ENCODE data around the gene NR1H4.
"Not testable (repeated sequence)": the region's sequence is repeated elsewhere in the genome, so short reads cannot be mapped to it uniquely, and the experiment has no call there.

The NR1H4 gene

DNA sequence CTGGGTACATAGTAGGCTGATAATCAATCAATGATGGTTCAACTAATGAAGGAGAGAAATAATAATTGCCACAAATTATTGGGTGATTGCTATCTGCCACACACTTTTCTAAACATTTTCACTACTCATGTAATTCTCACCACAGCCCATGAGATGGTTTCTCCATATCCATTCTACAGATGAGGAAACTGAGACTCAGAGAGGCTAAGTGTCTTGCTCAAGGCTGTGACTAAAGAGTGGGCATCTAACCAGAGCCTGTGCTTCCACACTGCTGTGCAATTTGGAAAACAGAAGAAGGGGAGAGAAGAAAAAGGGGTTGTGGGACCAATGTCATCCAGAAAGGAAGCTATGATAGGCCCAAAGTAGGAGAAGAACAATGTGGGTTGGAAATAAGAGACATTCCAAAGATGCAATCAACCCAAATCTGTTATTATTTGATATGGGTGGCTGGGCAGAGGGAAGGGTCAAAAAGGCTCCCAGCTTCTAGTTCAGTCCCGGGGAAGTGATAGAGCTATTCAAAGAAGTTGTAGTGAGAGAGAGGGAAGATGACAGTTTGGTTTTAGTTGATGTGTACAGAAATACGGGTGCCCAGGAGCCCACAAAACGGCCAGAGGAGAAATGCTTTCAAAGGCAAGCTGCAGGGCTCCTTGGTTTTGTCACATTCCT, 483 bp upstream of the NR1H4 start:
- peak; percentile 26 for DNase-seq

- DNase-seq = no peak
Measured at GRCh38 chr12:100474617-100475016, 951 bp downstream of the NR1H4 start.

DNA sequence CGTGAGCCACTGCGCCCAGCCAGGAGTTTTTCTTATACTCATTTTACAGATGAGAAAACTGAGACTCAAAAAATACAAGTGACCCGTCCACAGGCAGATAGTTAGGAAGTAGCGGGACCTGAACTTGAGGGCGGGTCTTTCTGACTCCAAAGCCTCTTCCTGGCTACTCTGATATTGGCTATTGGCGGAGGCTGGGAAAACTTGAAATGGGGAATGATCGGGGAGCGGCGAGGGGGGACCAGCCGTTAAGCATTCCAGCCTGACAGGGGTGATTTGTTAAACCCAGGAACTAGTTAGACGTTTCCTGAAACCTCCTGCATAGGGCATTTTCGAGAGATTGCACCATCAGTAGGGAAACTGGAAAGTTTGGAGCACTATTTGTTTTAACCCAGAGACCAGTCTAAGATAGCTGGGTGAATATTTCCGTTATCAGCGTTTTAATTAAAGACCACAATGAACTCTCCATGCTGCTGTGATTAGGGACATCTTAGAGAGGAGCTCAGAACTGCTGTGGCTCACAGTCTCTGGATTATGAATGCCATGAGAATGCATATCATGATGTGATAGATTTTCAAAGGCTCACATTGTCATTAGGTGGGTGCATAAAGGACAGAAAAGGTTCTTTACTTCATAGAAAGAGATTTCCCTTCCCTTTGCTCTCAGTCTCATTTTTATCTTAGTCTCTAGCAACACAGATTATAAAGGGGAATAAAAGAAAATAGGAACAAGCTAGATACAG, 2.5 kb downstream of the NR1H4 start:
- DNase-seq = no peak

DNA sequence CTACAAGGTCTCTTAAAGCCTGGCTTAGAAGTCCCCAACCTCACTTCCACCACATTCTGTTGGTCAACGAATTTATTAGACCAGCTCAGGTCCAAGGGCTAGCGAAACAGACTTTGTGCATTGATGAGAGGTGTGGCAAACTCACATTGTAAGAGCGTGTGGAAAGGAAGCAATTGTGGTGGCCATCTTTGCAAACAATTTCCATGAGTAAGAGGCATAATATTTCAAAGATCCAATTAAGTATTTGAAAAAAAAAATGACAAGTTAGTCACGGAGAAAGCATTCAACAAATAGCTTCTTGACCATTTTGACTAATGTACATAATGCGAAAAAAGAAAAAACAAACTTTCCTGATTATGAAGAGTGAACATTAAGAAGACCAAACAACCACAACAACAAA, 7.4 kb downstream of the NR1H4 start:
- no peak for DNase-seq

DNA sequence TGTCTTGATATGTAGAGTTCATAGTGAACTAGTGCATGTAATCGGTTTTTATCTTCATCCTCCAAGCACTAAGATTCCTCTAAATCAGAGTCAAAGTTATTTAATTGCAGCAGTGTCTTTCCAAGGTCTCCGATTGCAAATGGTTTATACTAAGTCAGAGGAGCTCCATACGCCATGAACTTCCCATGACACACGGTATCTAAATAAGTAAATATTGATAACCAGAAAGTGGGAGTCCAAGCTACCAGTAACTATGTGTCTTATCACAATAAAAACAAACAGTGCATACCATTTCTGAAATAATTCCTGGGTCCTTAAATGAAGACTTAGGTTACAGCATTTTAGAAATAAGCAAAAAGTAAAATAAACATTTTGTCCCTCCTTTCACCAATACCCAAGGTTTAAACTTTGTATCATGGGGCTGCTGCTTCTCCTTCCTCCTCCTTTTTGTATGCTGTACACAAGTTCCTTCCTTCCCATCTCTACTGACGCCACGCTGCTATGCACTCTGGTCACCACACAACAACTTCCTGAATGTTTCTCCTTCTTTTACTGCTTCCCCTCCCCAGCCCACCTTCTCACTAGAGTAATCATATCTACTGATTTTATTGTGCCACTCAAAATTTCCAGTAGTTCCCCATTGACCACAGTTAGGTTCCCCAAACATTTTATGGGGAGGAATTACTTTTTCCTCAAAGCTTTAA, 10.7 kb downstream of the NR1H4 start:
- no peak for DNase-seq

DNA sequence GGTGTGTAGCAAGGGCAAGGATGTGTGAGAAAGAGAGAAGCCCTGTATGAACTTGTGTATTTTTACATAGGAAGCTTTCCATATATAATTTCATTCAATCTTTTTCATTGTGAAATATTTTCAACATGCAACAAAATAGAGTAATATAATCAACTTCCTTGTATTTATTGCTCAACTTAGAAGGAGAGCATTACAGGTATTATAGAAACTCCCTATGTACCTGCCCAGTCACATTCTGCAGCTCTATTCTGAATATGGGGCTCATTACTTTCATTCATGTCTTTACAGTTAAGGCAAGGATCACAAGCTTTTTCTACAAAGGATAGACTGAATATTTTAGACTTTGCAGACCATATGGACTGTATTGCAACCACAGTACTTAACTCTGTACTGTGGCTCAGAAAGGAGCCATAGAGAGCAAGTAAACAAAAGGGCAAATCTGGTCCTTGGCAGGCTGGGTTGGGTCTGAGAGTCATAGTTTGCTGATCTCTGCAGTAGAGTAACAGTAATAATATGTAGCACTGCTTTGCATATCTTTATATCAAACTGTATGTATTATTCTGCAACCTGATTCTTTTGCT, 11.3 kb downstream of the NR1H4 start:
- no peak for DNase-seq

DNA sequence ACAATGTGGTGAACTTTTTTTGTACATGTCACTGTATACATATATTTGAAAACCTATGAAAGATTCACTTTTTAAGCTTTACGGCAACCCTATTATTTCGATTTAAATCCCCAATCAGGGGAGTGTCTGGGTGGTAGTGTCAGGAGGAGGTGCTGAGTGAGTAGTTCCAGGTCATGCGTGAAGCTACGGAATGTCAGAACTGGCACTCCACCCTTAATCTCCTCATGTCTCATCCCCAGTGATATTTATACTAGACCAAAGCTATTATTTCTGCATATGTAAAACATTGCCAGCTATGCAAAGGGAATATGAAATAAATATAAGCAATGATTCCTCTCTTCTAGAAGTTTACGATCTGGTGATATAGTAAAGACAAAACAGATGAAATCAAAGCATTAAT, 12.3 kb downstream of the NR1H4 start:
- DNase-seq = no peak

DNA sequence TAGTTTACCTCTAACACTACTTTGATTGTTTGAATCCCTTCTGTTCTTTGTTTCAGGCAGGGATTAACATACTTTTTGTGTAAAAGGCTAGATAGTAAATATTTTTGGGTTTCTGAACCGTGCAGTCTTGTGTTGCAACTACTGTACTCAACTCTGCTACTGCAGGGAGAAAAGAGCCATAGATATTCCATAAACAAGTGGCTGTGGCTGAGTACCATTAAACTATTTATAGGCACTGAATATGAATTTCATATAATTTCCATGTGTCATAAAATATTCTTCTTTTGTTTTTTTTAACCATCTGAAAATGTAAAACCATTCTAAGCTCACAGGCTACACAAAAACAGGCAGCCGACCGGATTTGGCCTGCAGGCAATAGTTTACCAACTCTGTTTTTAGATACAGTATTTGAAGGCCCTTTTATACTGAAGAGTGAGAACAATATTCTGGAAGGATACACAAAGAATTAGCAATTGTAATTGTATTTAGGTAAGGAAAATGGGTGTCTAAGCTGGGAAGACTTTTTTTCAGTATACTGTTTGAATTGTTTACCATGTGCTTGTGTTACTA, 15.7 kb downstream of the NR1H4 start:
- no peak for DNase-seq

GRCh38 chr12:100490056-100490455, 16.4 kb downstream of the NR1H4 start:
- no peak for DNase-seq

- DNase-seq = no peak
Measured at GRCh38 chr12:100491104-100491503, 17.4 kb downstream of the NR1H4 start.

GRCh38 chr12:100493396-100494012, 19.8 kb downstream of the NR1H4 start:
- DNase-seq = no peak

- DNase-seq = no peak
Measured at GRCh38 chr12:100494026-100494425, 20.4 kb downstream of the NR1H4 start.

- DNase-seq = peak; percentile 28
Measured at GRCh38 chr12:100494538-100494937, 20.9 kb downstream of the NR1H4 start.

DNA sequence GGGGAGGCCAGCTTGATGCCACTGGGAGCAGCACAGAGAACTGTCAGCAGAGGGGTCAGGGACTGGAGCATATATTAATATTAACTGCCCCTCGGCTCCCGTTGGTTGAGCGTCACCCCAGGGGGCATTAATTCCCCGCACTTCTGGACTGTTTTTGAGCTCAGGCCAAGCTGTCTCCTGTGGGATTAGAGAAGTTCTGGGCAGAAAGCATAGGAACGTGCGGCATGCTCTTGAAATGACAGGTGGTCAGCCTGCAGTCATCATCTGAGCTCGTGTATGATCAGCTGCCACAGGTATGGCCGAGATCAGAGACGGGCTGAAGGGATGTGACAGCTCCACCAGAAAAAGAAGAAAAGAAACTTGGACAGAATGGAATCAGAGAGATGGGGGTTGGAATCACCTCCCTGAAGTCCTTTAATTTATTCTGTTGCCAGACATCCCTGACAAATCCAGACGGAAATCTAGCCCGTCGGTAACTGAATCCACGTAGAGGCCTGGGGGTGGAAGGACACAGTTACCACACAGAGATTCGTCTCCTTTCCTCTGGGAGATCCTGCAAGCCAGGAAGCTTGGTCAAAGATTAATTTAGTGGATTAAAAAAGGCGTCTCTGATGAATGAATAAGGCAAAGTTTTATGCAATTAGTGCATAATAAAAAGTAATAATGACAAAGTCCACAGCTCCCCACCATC, 23.6 kb downstream of the NR1H4 start:
- DNase-seq = peak; percentile 10

DNA sequence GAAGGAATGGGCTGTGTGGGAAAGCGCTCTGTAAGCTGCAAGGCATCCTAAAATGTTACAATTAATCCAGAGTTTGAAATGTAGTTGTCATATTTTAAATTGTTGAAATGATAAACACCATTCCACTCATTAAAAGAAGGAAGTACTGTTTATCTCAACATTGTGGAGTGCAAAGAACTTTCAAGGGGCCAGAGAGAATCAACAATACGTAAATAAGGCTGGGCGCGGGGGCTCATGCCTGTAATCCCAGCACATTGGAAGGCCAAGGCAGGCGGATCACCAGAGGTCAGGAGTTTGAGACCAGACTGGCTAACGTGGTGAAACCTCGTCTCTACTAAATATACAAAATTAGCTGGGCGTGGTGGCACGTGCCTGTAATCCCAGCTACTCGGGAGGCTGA, 24.5 kb downstream of the NR1H4 start:
- no peak for DNase-seq

DNA sequence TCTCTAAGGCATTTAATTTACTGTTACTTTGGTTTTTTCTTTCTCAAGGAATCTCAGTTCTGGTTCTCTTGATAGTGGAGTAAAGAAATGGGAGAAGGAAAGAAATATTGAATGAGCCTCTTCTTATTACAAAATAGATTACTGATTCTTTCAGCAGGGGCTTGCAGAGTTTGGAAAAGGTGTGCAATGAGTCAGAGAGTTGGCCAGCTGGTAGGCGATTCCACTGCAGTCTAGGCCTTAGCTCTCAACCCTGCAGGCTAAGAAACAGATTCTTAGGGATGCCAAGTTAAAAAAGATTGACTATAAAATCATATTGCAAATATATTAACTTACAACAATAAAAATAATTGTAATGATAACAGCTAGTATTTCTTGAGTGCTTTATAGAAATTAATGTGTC, 25.8 kb downstream of the NR1H4 start:
- no peak for DNase-seq

- DNase-seq = not testable (repeated sequence)
Measured at GRCh38 chr12:100502718-100503117, 29.1 kb downstream of the NR1H4 start.

DNA sequence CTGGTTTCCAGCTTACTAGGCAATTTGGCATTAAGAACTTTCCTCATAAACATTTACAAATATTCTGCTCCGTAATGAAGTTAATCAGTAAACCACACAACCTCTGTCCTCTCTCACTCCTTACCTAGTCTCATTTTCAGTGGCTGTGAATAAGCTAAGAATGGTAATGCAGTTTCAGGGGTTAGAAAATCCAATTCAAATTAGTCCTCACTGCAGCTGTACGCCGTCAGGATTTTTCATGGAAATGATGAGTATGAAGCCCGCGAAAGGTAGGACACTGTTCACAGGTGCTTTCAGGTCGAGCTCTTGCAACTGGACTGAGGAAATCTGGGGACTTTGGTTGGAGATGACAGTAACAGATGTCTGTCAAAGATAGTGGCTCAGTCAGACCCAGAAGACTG, 29.6 kb downstream of the NR1H4 start:
- DNase-seq = no peak

GRCh38 chr12:100504804-100505203, 31.1 kb downstream of the NR1H4 start:
- no peak for DNase-seq

- DNase-seq = no peak
Measured at GRCh38 chr12:100508751-100509150, 35.1 kb downstream of the NR1H4 start.

- DNase-seq = no peak
Measured at GRCh38 chr12:100512692-100513091, 39.0 kb downstream of the NR1H4 start.

DNA sequence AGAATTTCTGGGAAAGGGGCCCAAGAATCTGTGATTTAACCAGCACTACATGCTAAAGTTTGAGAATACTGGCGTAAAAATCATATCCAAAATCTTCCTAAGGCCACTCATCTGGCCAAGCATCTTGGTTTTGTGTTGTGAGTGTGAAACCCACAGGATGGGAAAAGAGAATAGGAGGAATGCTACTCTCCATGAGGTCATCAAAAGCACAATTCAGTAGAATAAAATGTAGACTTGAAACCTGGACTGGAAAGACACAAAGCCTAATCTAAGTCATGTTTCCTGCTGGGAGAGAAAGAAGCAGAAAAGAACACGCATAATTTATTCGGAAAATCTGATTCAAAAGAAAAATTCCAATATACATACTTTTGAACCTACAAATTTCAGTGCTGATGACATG, 42.3 kb downstream of the NR1H4 start:
- DNase-seq = no peak
